Measurements from ENCODE around the gene C3. TPM values are rescaled to one million over a fixed set of nuclear protein-coding genes. Genes with fewer than 3 reads are reported as not detected.

C3 gene
- polyA plus RNA-seq, 2 of the 4 experiments (the other 2 are of a cell fraction) = 45.4 to 70.9 TPM

- no peak for TF ChIP-seq EHMT2 (IDR thresholded peaks at IDR 0.05; ENCODE audit: low read depth)
- TF ChIP-seq SMC3 (IDR thresholded peaks at IDR 0.05) = no peak
- no peak for TF ChIP-seq RARB (CRISPR knock-in tag; IDR thresholded peaks at IDR 0.05)
Observed at GRCh38 chr19:6713773-6714692, 6.4 kb downstream of the C3 start (continued).

GRCh38 chr19:6712692-6713670, 7.5 kb downstream of the C3 start:
- Histone ChIP-seq H3K4me2 (no peak overlapping the region), H3K4me1 (no peaks in the 10 kb centered on the region), H3K4me3 (no peak overlapping the region), H3K27ac (no peak overlapping the region), H3K9me3 (no peaks in the 10 kb centered on the region)
- CTCF ChIA-PET = interaction anchor here (1.7 kb wide), 1 partner anchor 9 kb away, joined by 5 read pairs; no protein-coding TSS in a partner anchor
- DNase-seq (ENCODE audit: low read depth in 1 of 2, low spot score in 1 of 2) (no peak), FAIRE-seq (no peak), ATAC-seq (no peak)
- 74% methylated on average over 13 of the region's 20 CpGs for WGBS (ENCODE audit: missing lambda C conversion rate)
- peak; percentile 2 for TF ChIP-seq ZFP36 (IDR thresholded peaks at IDR 0.05; ENCODE audit: borderline replicate concordance, partially characterized antibody)
- TF ChIP-seq RNF2 (IDR thresholded peaks at IDR 0.05; ENCODE audit: borderline replicate concordance, low read depth) = no peak
- POLR2A ChIA-PET = no interaction called here

GRCh38 chr19:6712231-6712630, 8.2 kb downstream of the C3 start:
- no peak for DNase-seq (ENCODE audit: low read depth in 1 of 2, low spot score in 1 of 2)
- ATAC-seq = no peak
- POLR2A ChIA-PET = no interaction called here
- CTCF ChIA-PET = no interaction called here
- H3K4me1 ChIP-seq = no peaks in the 10 kb centered on the region
- H3K4me2 ChIP-seq = no peak overlapping the region
- no peak for FAIRE-seq
- H3K4me3 ChIP-seq = no peak overlapping the region
- 76% methylated on average over 8 of the region's 16 CpGs for WGBS (ENCODE audit: missing lambda C conversion rate)
- no peak for TF ChIP-seq BHLHE40 (IDR thresholded peaks at IDR 0.05; ENCODE audit: low read depth, low read length)
- no peaks in the 10 kb centered on the region for H3K9me3 ChIP-seq
- H3K27ac ChIP-seq = no peak overlapping the region

- no peaks in the 10 kb centered on the region for H3K9me3 ChIP-seq
- H3K27ac ChIP-seq = no peak overlapping the region
- WGBS (ENCODE audit: missing lambda C conversion rate) = 73% methylated on average over 10 of the region's 10 CpGs
- ATAC-seq (no peak; a peak in 1 of 6 replicates), DNase-seq (ENCODE audit: low read depth in 1 of 2, low spot score in 1 of 2) (no peak), FAIRE-seq (no peak)
- TF ChIP-seq CBX2 (IDR thresholded peaks at IDR 0.05; ENCODE audit: borderline replicate concordance, low read depth) (no peak), REST (IDR thresholded peaks at IDR 0.05) (no peak), EP300 (IDR thresholded peaks at IDR 0.05) (no peak), ZC3H11A (IDR thresholded peaks at IDR 0.05) (no peak), RAD21 (conservative IDR thresholded peaks at IDR 0.05 in 1 of 2, IDR thresholded peaks at IDR 0.05 in 1 of 2) (no peak), SMC3 (IDR thresholded peaks at IDR 0.05) (no peak), NFE2L2 (conservative IDR thresholded peaks at IDR 0.05; ENCODE audit: low read length) (no peak), TP53 (CRISPR knock-in tag; IDR thresholded peaks at IDR 0.05) (no peak), PBX3 (IDR thresholded peaks at IDR 0.05) (no peak), CHD2 (IDR thresholded peaks at IDR 0.05; ENCODE audit: low read length, partially characterized antibody) (no peak), HMGXB4 (CRISPR knock-in tag; IDR thresholded peaks at IDR 0.05; ENCODE audit: borderline replicate concordance) (no peak), NPAS2 (CRISPR knock-in tag; IDR thresholded peaks at IDR 0.05; ENCODE audit: borderline replicate concordance) (no peak), SREBF2 (IDR thresholded peaks at IDR 0.05) (no peak)
- ChIA-PET POLR2A (no interaction called here), CTCF (no interaction called here)
- H3K4me2 ChIP-seq = no peak overlapping the region
- H3K4me3 ChIP-seq = no peak overlapping the region
- H3K4me1 ChIP-seq = no peaks in the 10 kb centered on the region
Observed at GRCh38 chr19:6711605-6712004, 8.8 kb downstream of the C3 start.
